HEK293T (cell line): Measurements from ENCODE around the gene RSPH9.

Experiments
- CTCF ChIA-PET: fragments of 350-600 bp; formaldehyde crosslinking; extraction: SDS; loops from one replicate; lab custom pipeline; 2021; ENCODE audit warnings: antibody characterized with exemption, inconsistent platforms; lab: Yijun Ruan, JAX
- POLR2A ChIA-PET: fragments of 350-600 bp; formaldehyde crosslinking; extraction: SDS; loops from one replicate; lab custom pipeline; 2020; ENCODE audit warnings: antibody characterized with exemption, inconsistent platforms; lab: Yijun Ruan, JAX
- DNase-seq: peaks from one replicate; pipeline ENCODE4 v3.0.0; 2012; ENCODE audit warnings: mixed read lengths; ENCODE audit errors: extremely low spot score
- ARNT ChIP-seq: fragments of 450-650 bp; IDR thresholded peaks from 2 replicates; pipeline ENCODE4 v1.6.1; 2017; ENCODE audit warnings: mild to moderate bottlenecking
- BHLHE40 ChIP-seq: fragments of 450-650 bp; IDR thresholded peaks from 2 replicates; pipeline ENCODE4 v1.6.1; 2016; ENCODE audit warnings: mild to moderate bottlenecking, moderate library complexity, borderline replicate concordance
- CTBP1 ChIP-seq: fragments of 450-650 bp; IDR thresholded peaks from 2 replicates; pipeline ENCODE4 v1.6.1; 2016; ENCODE audit warnings: borderline replicate concordance
- ELF4 ChIP-seq: fragments of 450-650 bp; IDR thresholded peaks from 2 replicates; pipeline ENCODE4 v1.6.1; 2017; ENCODE audit warnings: antibody characterized with exemption
- FOXA1 ChIP-seq: fragments of 450-650 bp; IDR thresholded peaks from 2 replicates; pipeline ENCODE4 v1.6.1; 2016; ENCODE audit warnings: mild to moderate bottlenecking
- FOXK2 ChIP-seq: fragments of 450-650 bp; IDR thresholded peaks from 2 replicates; pipeline ENCODE4 v1.6.1; 2016; ENCODE audit warnings: mild to moderate bottlenecking
- FOXM1 ChIP-seq: fragments of 450-650 bp; IDR thresholded peaks from 2 replicates; pipeline ENCODE4 v1.6.1; 2017; ENCODE audit warnings: mild to moderate bottlenecking, borderline replicate concordance
- HDGF ChIP-seq: fragments of 450-650 bp; IDR thresholded peaks from 2 replicates; pipeline ENCODE4 v1.6.1; 2017; ENCODE audit warnings: antibody characterized with exemption, borderline replicate concordance
- L3MBTL2 ChIP-seq: fragments of 450-650 bp; conservative IDR thresholded peaks from 2 replicates; pipeline ENCODE4 v1.6.1; 2016; ENCODE audit warnings: mild to moderate bottlenecking
- LEF1 ChIP-seq: fragments of 450-650 bp; IDR thresholded peaks from 2 replicates; pipeline ENCODE4 v1.6.1; 2017; ENCODE audit warnings: mild to moderate bottlenecking, borderline replicate concordance
- NFRKB ChIP-seq: fragments of 450-650 bp; IDR thresholded peaks from 2 replicates; pipeline ENCODE4 v1.6.1; 2016; ENCODE audit warnings: mild to moderate bottlenecking, moderate library complexity
- SP1 ChIP-seq: fragments of 450-650 bp; IDR thresholded peaks from 2 replicates; pipeline ENCODE4 v1.6.1; 2017
- SUZ12 ChIP-seq: fragments of 450-650 bp; IDR thresholded peaks from 2 replicates; pipeline ENCODE4 v1.6.1; 2016; ENCODE audit warnings: mild to moderate bottlenecking
- TARDBP ChIP-seq: fragments of 450-650 bp; IDR thresholded peaks from 2 replicates; pipeline ENCODE4 v1.6.1; 2016
- ZNF384 ChIP-seq: fragments of 450-650 bp; IDR thresholded peaks from 2 replicates; pipeline ENCODE4 v1.6.1; 2016
- TF ChIP-seq, protein P1 (sequence below): fragments of 450-650 bp; IDR thresholded peaks from 2 replicates; pipeline ENCODE4 v1.6.1; 2016

RSPH9 gene

GRCh38 chr6:43714311-43715055 is 69.6 kb downstream of the RSPH9 start:
- ChIA-PET POLR2A (interaction anchor here (1.1 kb wide), 1 partner anchor 12 kb away, joined by 3 read pairs; no protein-coding TSS in a partner anchor), CTCF (interaction anchor here (0.5 to 1.0 kb wide), 2 partner anchors 26 to 48 kb away, joined by 3 to 4 read pairs; no protein-coding TSS in a partner anchor)
- DNase-seq, result no peak
- TF ChIP-seq SUZ12, result no peak
- TF ChIP-seq LEF1, result no peak
- TF ChIP-seq NFRKB, result no peak
- TF ChIP-seq ZNF384, result no peak
- no peak for TF ChIP-seq ELF4
- no peak for TF ChIP-seq TARDBP

DNA sequence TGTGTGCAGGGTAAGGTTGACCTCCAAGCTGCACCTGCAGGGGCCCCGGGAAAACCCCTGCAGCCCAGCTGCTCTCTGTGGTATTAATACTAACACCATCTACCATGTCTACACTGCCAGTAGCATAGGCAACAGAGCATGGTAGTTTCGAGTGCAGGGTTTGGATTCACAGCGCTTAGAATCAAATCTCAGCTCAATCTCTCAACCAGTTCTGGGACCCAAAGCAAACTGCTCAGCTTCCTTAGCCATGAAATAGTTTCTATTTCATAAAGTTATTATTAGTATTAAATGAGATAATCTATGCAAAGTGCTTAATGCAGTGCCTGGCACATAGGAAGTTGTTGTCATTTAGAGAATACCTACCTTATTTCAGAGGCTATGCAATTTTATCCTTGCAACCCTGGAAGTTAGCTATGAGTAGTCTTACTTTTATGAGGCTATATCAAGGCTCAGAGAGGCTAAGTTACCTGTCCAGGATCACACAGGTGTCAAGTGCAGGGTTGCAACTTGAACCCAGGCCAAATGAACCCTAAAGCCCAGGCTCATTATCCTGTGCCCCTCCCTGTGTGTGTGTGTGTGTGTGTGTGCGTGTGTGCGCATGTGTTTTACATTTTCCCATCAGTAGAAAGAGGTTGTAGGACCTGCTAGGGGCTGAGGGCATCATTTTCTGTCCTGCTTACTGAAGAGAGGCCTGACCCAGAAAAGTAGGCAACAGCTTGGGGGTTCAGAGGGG is 70.4 kb downstream of the RSPH9 start:
- CTCF ChIA-PET, result interaction anchor here (0.5 kb wide), 1 partner anchor 27 kb away, joined by 4 read pairs; no protein-coding TSS in a partner anchor
- TF ChIP-seq, protein P1, sequence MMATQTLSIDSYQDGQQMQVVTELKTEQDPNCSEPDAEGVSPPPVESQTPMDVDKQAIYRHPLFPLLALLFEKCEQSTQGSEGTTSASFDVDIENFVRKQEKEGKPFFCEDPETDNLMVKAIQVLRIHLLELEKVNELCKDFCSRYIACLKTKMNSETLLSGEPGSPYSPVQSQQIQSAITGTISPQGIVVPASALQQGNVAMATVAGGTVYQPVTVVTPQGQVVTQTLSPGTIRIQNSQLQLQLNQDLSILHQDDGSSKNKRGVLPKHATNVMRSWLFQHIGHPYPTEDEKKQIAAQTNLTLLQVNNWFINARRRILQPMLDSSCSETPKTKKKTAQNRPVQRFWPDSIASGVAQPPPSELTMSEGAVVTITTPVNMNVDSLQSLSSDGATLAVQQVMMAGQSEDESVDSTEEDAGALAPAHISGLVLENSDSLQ, result no peak
- no peak for TF ChIP-seq FOXK2
- TF ChIP-seq NFRKB, result no peak
- no peak for TF ChIP-seq FOXM1
- no peak for TF ChIP-seq ARNT
- no peak for TF ChIP-seq ELF4
- TF ChIP-seq SP1, result no peak
- DNase-seq, result no peak
- POLR2A ChIA-PET, result interaction anchor here (1.1 kb wide), 1 partner anchor 12 kb away, joined by 3 read pairs; no protein-coding TSS in a partner anchor

GRCh38 chr6:43716099-43716498 is 71.3 kb downstream of the RSPH9 start:
- ChIA-PET POLR2A (no interaction called here), CTCF (no interaction called here)
- TF ChIP-seq FOXM1 (no peak), L3MBTL2 (no peak), LEF1 (no peak), FOXA1 (no peak), SUZ12 (no peak)
- no peak for DNase-seq

DNA sequence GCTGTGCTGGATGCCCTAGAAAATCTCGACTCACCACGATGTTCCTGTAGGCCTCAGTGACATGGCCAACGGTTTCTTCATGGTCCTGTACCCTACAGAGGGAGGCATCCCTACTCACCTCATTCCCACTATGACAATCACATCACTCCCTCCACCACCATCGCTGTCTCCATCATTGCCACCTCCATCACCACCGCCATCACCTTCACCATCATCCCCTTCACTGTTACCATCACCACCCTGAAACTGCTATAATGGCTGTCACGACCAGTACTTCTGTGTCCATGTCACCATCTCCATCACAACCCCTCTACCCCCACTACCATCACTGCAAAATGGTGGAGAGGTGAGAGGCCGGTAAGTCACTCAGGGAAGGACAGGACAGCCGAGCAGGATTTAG is 72.6 kb downstream of the RSPH9 start:
- ChIA-PET CTCF (no interaction called here), POLR2A (no interaction called here)

GRCh38 chr6:43717822-43718221 is 73.0 kb downstream of the RSPH9 start:
- no peak for DNase-seq
- CTCF ChIA-PET, result interaction anchor here (1.0 kb wide), 1 partner anchor 358 kb away, joined by 4 read pairs; no protein-coding TSS in a partner anchor
- TF ChIP-seq ZNF384, result no peak
- no peak for TF ChIP-seq FOXK2
- no peak for TF ChIP-seq SP1
- TF ChIP-seq FOXA1, result no peak
- TF ChIP-seq CTBP1, result no peak
- TF ChIP-seq FOXM1, result no peak
- POLR2A ChIA-PET, result no interaction called here

More for the DNA sequence above, 72.6 kb downstream of the RSPH9 start:
- DNase-seq, result no peak
- TF ChIP-seq NFRKB (no peak), BHLHE40 (no peak), SUZ12 (no peak), FOXK2 (no peak), HDGF (no peak), SP1 (no peak), L3MBTL2 (no peak), FOXA1 (no peak), FOXM1 (no peak), LEF1 (no peak), TARDBP (no peak), ELF4 (no peak), ARNT (no peak), CTBP1 (no peak), ZNF384 (no peak)
- TF ChIP-seq, protein P1, result no peak

DNA sequence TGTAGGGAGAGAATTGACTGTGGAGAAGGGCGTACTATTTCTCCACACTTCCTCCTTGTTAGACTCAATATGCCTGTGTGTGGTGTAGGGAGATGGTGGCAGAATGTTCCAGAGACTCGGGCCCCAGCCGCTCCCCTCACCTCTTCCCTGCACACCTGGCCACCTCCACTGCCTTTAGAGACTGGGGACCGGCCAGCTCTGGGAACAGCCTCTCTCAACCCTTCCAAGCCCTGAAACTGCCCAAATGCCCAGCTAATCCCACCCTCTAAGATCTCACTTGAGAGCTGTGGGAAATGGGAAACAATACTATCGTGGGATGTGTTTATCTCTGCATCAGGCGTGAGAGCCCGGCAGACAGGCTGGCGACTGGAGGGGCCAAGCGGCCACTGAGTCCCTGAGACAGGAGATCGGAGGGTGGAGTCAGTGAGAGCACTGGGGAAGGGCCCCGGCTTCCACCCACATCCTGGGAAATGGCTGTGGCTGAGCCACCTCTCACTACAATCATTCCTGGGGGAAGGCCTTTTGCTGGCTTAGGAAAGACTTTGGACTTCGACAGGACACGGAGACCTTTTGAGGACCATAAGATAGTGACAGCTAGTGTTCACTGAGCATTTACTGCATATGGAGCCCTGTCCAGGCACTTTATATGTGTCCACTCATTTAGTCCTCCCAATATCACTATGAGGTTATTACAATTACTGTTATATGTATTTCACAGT is 73.7 kb downstream of the RSPH9 start:
- no peak for DNase-seq
- CTCF ChIA-PET, result interaction anchor here (1.0 kb wide), 1 partner anchor 357 kb away, joined by 4 read pairs; no protein-coding TSS in a partner anchor
- TF ChIP-seq ARNT (no peak), ELF4 (no peak), CTBP1 (no peak), FOXA1 (no peak), FOXM1 (no peak), FOXK2 (no peak), LEF1 (no peak)
- POLR2A ChIA-PET, result no interaction called here
